Measurements from ENCODE around the gene TOP1. TPM values are rescaled to one million over a fixed set of nuclear protein-coding genes. Genes with fewer than 3 reads are reported as not detected.
A peak's percentile ranks its signal among the peaks of the same experiment; 100 is the strongest.
"Not testable (repeated sequence)": the region's sequence is repeated elsewhere in the genome, so short reads cannot be mapped to it uniquely, and the experiment has no call there.

Gene TOP1
- total RNA-seq, 6 experiments from 2014 or later, result 17.3 to 29.7 (median 25.5) TPM

- no peaks in the 10 kb centered on the region for H3K9me3 ChIP-seq
- intact Hi-C loops (cut with DNase I), result no loop called here
- DNase-seq, result no peak
- WGBS (ENCODE audit: insufficient coverage, low coverage, low lambda C conversion rate, missing lambda C conversion rate), result 64% methylated on average over 4 of the region's 4 CpGs
- no peaks in the 10 kb centered on the region for H3K27me3 ChIP-seq
- H3K27ac ChIP-seq, result no peak overlapping the region
- H3K4me3 ChIP-seq, result no peak overlapping the region
- H3K36me3 ChIP-seq, result no peaks in the 10 kb centered on the region
- TF ChIP-seq CTCF (IDR thresholded peaks at IDR 0.05), result no peak
- TF ChIP-seq POLR2A (IDR thresholded peaks at IDR 0.05), result no peak
- H3K4me1 ChIP-seq, result peaks cover 0 to 8% (median 1%) of the 10 kb centered on the region in 4 donors
- no peak for ATAC-seq
Measured at GRCh38 chr20:41001497-41001896, 27.1 kb upstream of the TOP1 start.

- Histone ChIP-seq H3K4me3 (no peak overlapping the region), H3K27ac (peak overlapping the region in 2 of 3 donors; percentile 44 to 49), H3K4me1 (peaks cover 0 to 8% (median 1%) of the 10 kb centered on the region in 4 donors), H3K9me3 (no peaks in the 10 kb centered on the region), H3K27me3 (no peaks in the 10 kb centered on the region), H3K36me3 (no peaks in the 10 kb centered on the region)
- intact Hi-C loops (cut with DNase I), result no loop called here
- DNase-seq, result no peak
- WGBS (ENCODE audit: insufficient coverage, low coverage, low lambda C conversion rate, missing lambda C conversion rate), result 100% methylated on average over 1 of the region's 1 CpG
- no peak for TF ChIP-seq POLR2A (IDR thresholded peaks at IDR 0.05)
- no peak for TF ChIP-seq CTCF (IDR thresholded peaks at IDR 0.05)
- no peak for ATAC-seq
Measured at GRCh38 chr20:41002842-41003142, 25.8 kb upstream of the TOP1 start.

- TF ChIP-seq POLR2A (IDR thresholded peaks at IDR 0.05) (no peak), CTCF (IDR thresholded peaks at IDR 0.05) (no peak)
- Histone ChIP-seq H3K4me3 (no peak overlapping the region), H3K27ac (peak overlapping the region; percentile 39 to 49 (median 44)), H3K9me3 (no peaks in the 10 kb centered on the region), H3K27me3 (no peaks in the 10 kb centered on the region), H3K36me3 (no peaks in the 10 kb centered on the region), H3K4me1 (peaks cover 0 to 8% (median 1%) of the 10 kb centered on the region in 4 donors)
- ATAC-seq (peak; percentile 71 to 76 (median 74)), DNase-seq (peak in 2 of 3 donors; percentile 57 to 62)
- 21% methylated on average over 9 of the region's 12 CpGs for WGBS (ENCODE audit: insufficient coverage, low coverage, low lambda C conversion rate, missing lambda C conversion rate)
- intact Hi-C loops (cut with DNase I), result no loop called here
Measured at GRCh38 chr20:41003143-41003935, 25.3 kb upstream of the TOP1 start.

- H3K4me1 ChIP-seq; H3K4me3 ChIP-seq; H3K36me3 ChIP-seq; ATAC-seq; H3K27me3 ChIP-seq; H3K9me3 ChIP-seq; DNase-seq; intact Hi-C loops (cut with DNase I): not testable (repeated sequence)
- peak overlapping the region; percentile 39 to 49 (median 44) for H3K27ac ChIP-seq
- 87% methylated on average over 3 of the region's 6 CpGs for WGBS (ENCODE audit: insufficient coverage, low coverage, low lambda C conversion rate, missing lambda C conversion rate)
Measured at GRCh38 chr20:41003936-41004294, 24.7 kb upstream of the TOP1 start.

GRCh38 chr20:41004531-41005360 lies 23.9 kb upstream of the TOP1 start:
- no peak overlapping the region for H3K4me3 ChIP-seq
- DNase-seq (no peak), ATAC-seq (peak in 3 of 4 donors; percentile 4 to 16 (median 7))
- WGBS (ENCODE audit: insufficient coverage, low coverage, low lambda C conversion rate, missing lambda C conversion rate), result 61% methylated on average over 8 of the region's 8 CpGs
- no peaks in the 10 kb centered on the region for H3K36me3 ChIP-seq
- H3K27me3 ChIP-seq, result no peaks in the 10 kb centered on the region
- peak overlapping the region; percentile 12 to 45 (median 44) for H3K27ac ChIP-seq
- intact Hi-C loops (cut with DNase I), result no loop called here
- TF ChIP-seq CTCF (IDR thresholded peaks at IDR 0.05) (no peak), POLR2A (IDR thresholded peaks at IDR 0.05) (no peak)
- peaks cover 0 to 8% (median 1%) of the 10 kb centered on the region in 4 donors for H3K4me1 ChIP-seq
- no peaks in the 10 kb centered on the region for H3K9me3 ChIP-seq

All from right lobe of liver (tissue), 6 donors.